Measurements from ENCODE around the gene TNFSF12.

DNA sequence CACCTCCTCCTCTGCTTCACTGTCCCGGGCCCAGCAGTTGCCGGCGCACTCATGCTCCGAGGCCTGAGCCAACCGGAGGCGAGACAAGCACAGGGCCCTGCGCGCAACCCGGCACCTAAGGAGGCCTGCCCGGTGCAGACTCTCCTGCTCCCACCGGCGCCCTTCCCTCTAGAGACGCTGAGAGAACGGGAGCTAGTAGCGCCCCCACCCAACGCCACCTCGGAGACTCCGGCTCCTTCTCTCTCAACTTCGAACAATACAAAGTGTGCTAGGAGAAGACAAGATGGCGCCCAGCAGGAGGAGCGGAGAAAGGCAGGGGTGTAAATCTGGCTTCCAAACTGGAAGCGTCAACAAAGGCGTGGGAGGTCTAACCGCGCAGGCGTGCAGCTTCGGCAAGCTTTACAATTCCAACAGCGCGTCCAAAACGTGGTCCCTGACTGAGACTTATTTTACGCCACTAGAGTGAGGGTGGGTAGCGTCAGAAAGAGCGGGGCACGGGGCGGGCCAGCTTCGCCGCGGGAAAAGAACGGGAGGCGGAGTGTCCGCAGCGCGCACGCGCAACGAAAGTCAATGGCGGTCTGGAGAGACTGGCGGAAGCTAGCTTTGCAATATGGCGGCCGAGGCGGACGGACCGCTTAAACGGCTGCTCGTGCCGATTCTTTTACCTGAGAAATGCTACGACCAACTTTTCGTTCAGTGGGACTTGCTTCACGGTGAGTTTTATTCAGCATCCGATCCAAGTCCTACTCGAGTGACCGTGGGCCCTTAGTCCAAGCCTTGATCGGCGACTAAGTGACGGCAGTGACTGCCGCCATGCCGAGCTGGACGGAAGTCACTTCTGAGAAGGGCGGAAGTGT lies 34.6 kb downstream of the TNFSF12 start, which contains the start of gene MPDU1:
- TF ChIP-seq EZH2 (IDR thresholded peaks at IDR 0.05; ENCODE audit: borderline replicate concordance, low read length) = no peak
- no peak for TF ChIP-seq CTCF (IDR thresholded peaks at IDR 0.05; ENCODE audit: low read length)

Data from OCI-LY1 (cell line).